GM18519 (cell line): ENCODE data around the gene CLBA1.
"Not testable (repeated sequence)": the region's sequence is repeated elsewhere in the genome, so short reads cannot be mapped to it uniquely, and the experiment has no call there.

ENCODE experiments used
- ATAC-seq: cut with Tn5 transposase; IDR thresholded peaks from one replicate; pipeline ENCODE4 v1.9.1; 2021; ENCODE audit warnings: mild to moderate bottlenecking, moderate library complexity; ENCODE audit not compliant: unreplicated experiment, low FRiP score

CLBA1 gene

DNA sequence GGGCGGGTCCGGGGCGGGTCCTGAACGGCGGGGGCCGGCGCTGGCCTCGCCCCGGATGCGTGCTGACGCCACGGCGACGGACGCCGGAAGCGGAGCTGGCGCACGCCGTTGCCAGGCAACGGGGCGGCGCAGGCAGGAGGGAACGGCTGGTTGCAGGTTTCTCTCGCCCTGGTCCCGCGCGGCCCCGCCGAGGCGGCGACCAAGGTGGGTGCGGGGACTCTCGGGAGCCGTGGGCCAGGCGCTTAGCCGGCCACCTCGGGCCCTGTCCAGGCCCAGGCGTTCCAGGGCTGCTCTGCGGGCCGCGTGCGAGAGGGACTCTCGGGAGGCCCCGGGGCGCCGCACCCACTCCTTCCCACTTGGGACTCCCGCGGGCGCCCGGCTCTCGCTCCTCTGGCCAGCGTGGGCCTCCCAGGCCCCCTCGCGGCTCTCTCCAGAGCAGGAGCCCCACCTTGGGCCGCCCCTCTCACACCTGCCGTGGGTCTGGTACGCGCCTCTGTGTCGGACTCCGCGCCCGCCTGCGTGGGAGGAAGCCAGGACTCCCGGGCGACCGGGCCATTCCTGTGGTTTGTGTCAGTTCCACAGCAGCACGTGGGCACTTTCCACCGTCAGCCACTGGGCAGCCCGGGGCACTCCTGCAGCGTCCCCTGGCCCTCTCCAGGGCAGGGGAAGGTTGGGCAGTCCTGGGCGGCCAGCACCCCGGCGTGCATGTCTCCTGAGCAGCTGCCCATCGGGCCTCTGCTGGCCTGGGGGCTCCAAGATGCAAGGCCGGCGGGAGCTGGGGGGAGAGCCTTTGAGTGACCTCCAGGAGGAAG, at the start of gene CLBA1:
Gene CLBA1 (plus strand): TSS at position 114 of the 812 bp plus-strand sequence. CDS start 644 bp downstream, at position 758.
- peak; percentile 87 for ATAC-seq

DNA sequence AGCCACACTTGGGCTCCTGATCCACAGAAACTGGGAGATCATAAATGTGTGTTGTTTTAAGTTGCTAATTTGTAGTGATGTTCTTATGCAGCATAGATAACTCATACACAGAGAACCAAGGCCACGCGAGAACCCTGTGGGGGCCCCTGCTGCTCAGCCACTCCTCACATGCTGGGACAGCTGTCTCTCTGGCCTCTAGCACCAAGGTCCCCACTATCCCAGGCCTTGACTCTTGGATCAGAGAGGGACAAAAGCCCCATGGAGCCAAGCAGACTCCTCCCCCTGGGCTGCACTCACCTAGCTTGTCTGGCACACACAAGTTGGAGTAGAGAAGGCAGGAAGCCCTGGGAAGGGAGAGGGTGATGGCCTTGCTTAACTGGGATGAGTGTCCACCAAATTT, 49.6 kb upstream of the CLBA1 start:
- ATAC-seq = no peak

DNA sequence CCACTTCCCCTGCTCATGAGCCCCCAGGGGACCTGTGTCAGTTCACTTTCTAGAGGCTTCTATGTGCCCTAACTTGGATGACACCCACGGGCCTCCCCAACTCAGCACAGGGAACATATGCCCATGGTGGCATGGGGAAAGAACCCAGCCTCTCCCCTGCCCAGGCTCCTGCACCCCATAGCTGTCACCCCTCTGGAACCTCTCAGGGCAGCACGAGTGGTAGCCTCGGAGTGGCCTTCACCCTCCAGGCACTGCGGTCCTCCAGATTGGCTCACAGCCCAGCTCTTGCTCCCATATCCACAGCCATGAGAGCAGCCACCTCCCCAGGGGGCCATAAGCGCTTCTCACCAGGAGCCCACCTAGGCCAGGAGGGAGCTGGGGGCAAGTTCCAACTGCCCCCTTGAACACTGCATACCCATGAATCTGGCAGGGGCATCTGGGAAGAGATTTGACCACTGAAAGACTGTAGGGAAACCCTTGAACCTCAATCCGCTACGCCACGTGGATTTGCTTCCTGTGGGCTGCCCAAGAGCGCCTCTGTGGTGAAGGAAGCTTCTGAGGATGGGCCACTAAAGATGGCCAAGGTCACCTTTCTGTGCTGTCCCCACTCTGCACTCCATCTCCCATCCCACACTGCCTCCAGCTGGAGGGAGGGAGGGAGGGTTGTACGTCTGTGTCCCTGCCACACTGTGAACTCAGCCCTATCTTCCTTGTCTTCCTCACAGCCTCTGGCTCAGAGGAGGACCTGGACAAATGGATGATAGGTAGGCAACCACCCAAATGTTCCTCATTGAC, 49.0 kb upstream of the CLBA1 start:
- no peak for ATAC-seq

DNA sequence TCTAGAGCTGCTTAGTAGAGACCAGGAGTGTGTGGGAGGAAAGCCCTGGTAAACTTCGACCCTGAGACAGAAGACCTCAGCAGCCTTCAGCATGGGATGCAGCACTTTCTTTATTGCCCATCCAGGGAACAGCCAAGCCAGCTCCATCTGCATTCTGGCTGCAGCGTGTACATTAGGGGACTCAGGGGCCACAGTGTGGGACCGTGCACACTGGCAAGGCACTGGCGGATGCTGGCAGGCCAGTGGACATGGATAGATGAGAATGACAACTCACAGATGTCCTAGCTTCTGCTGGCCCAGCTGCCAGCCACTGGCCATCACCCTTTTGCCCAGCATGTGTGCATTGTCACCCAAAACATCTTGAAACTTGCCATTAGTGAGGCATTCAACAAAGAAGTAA, 48.4 kb upstream of the CLBA1 start:
- no peak for ATAC-seq

DNA sequence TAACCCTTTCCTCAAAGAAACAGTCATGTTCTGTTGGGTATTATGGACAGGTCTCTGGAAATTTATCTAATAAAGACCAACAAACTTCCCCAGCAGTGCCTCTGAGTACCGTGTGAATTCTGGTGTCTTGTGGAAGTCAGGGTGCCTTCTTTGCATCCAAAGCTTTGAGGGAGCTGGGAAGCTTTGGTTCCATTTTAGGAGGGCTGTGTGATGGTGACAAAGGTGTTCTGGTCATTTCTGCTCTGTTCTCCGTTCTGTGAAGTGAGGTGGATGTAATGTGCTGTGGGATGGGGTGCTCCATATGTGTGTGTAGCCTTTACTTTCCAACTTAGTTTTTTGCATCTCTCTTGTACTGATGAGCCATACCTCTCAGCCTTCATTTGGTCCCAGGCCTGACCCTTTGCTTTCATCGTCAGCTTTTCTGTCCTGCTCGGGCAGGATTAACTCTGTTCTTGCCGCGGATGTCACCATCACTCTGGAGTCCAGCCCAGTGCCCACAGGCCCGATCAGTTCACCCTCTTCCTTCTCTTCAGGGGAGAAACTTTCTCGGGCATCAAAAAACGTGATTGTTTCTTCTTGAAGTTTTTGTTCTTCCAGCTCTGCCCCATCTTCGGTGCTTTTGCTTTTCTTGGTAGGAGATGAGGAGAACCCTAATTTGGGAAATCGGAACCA, 47.8 kb upstream of the CLBA1 start:
- ATAC-seq = no peak

DNA sequence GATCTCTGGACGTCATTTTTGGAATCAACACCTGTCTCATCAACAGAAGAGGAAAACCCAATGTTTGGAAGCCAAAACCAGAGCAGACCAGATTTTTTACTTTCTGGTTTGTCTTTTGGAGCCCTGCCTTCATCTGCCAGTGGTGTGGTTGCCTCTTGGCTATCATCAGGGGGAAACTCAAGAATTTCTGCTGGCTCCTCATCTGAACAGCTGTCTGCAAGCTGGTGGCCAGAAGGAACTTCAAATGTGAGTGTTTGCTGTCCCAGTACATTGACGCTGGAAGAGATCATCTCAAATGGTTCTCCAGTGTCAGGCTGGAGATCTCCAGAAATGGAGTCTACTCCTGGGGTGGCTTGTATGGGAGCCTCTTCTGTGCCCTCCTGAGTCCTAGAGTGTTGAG, 47.2 kb upstream of the CLBA1 start:
- ATAC-seq = no peak

DNA sequence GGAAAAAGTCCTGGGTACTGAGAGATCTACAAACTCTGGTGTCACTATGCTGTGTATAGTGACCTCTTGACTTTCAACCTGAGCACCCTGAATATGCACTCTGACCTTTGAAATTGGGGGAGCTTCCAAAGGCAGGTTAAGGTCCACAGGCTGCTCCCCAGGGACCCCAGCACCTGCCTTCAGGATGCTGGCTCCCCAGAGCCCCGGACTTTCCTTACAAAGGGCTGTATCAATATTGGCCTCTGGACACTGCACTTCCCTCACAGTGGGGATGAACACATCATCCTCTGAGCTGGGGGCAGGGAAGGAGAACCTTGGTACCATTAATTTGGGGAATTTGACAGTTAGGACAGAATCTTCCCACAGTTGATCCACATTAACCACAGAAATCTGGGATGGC, 46.6 kb upstream of the CLBA1 start:
- ATAC-seq = no peak

DNA sequence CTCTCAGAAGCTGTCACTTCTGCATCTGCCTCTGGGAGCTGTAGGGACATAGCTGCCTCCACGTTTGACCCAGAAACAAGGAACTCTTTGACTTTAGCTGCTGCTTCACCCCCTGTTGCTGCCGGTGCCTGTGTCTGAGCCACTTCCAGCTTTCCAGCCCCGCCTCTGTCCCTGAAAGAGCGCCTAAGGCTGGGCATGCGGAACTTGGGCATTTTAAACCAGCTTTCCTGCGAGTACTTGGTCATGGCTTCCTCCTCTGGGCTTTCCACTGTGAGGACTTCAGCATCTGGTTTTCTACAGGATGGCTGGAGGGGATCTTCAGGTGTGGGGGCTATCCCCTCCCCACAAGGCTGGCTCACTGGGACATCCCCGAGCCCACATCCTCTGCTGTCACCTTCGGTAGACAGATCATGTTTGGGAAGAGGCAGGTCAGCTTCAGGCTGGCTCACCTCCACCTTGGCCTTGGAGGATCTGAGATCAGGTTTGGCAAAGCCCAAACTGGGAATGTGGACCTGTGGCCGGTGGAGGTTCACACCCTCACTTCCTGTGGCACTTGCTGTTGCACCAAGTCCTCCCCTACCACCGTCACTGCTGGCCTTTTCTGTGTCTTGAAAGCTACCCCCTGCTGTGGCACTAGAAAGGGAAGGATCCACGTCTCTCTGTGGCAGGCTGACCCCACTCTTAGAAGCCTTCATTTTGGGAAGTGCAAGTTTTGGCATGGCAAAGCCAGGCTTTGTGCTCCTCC, 45.8 kb upstream of the CLBA1 start:
- no peak for ATAC-seq

DNA sequence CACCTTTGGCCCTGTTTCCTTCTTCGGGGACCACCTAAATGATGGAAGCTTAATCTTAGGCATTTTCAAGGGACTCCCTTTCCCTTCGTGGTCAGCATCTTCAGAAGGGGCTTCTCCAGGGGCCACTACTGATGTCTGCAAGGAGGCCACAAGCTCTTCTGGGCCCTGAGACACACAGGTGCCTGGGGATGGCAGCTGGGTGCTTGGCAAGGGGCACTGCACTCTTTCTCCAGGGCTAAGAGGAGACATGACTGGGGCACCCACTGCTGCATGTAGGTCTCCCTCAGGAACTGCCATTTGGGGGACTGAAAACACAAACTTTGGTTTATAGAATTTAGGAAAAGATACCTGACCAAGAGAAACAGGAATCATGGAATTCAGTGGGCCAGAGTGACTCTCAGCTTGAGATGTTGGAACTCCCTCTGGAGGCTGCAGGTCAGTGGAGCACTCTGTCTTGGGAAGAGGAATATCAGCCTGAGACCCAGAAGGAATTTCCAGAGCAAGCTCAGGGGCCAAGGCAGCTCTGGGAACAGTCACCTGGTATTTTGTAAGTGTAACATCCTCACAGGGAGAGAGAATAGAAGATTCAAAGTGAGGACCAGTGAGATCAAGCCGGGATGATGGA, 45.0 kb upstream of the CLBA1 start:
- no peak for ATAC-seq

DNA sequence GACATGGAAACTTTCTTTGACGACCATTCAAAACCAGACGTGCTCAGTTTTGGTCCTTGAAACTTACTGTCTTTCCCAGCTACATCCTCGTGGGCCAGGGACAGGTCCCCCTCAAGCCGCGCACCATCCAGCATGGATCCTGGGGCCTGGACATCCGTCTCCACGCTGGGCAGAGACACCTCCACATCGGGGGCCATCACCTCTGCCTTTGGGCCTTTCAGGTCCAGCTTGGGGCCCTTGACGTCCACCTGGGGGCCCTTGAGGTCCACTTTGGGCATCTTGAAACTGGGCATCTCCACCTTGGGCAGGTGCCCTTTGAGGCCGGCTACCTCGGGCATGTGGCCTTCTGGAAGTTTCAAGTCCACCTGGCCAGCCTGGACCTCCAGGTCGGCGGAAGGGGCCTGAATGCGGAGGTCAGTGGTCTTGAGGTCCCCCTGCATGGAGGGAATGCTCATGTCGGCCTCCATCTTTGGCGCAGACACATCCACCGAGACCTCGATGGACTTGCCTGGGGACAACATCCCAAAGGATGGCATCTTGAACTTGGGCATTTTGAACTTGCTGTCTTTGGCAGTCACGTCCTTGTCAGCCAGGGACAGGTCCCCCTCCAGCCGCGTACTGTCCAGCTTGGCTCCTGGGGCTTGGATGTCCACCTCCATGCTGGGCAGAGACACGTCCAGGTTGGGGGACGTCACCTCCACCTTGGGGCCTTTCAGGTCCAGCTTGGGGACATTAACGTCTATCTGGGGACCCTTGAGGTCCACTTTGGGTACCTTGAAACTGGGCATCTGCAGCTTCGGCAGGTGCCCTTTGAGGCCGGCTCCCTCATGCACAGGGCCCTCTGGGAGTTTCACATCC, 43.9 kb upstream of the CLBA1 start:
- ATAC-seq = no peak

DNA sequence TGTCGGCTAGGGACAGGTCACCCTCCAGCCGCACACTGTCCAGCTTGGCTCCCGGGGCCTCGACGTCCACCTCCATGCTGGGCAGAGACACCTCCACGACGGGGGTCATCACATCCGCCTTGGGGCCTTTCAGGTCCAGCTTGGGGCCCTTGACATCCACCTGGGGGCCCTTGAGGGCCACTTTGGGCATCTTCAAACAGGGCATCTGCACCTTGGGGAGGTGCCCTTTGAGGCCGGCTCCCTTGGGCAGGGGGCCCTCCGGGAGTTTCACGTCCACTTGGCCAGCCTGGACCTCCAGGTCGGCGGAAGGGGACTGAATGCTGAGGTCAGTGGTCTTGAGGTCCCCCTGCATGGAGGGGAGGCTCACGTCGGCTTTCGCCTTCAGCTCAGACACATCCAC, 43.0 kb upstream of the CLBA1 start:
- ATAC-seq = no peak

DNA sequence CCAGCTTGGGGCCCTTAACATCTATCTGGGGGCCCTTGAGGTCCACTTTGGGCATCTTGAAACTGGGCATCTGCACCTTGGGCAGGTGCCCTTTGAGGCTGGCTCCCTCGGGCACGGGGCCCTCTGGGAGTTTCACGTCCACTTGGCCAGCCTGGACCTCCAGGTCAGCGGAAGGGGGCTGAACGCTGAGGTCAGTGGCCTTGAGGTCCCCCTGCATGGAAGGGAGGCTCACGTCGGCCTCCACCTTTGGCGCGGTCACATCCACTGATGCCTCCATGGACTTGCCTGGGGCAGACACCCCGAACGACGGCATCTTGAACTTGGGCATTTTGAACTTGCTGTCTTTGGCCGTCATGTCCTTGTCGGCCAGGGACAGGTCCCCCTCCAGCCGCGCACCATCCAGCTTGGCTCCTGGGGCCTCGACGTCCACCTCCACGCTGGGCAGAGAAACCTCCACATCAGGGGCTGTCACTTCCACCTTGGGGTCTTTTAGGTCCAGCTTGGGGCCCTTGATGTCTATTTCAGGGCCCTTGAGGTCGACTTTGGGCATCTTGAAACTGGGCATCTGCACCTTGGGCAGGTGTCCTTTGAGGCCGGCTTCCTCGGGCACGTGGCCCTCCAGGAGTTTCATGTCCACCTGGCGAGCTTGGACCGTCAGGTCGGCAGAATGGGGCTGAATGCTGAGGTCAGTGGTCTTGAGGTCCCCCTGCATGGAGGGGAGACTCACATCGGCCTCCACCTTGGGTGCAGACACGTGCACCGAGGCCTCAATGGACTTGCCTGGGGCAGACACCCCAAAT, 42.2 kb upstream of the CLBA1 start:
- ATAC-seq = not testable (repeated sequence)

DNA sequence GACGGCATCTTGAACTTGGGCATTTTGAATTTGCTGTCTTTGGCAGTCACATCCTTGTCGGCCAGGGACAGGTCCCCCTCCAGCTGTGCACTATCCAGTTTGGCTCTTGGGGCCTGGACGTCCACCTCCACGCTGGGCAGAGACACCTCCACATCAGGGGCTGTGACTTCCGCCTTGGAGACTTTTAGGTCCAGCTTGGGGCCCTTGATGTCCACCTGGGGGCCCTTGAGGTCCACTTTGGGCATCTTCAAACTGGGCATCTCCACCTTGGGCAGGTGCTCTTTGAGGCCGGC, 41.6 kb upstream of the CLBA1 start:
- ATAC-seq = not testable (repeated sequence)

DNA sequence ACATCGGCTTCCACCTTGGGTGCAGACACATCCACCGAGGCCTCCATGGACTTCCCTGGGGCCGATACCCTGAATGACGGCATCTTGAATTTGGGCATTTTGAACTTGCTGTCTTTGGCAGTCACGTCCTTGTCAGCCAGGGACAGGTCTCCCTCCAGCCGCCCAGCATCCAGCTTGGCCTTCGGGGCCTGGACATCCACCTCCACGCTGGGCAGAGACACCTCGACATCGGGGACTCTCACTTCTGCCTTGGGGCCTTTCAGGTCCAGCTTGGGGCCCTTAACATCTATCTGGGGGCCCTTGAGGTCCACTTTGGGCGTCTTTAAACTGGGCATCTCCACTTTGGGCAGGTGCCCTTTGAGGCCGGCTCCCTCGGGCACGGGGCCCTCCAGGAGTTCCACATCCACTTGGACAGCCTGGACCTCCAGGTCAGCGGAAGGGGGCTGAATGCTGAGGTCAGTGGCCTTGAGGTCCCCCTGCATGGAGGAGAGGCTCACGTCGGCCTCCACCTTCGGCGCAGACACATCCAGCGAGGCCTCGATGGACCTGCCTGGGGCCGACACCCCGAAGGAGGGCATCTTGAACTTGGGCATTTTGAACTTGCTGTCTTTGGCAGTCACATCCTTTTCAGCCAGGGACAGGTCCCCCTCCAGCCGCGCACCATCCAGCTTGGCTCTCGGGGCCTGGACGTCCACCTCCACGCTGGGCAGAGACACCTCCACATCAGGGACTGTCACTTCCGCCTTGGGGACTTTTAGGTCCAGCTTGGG, 41.0 kb upstream of the CLBA1 start:
- ATAC-seq = not testable (repeated sequence)

DNA sequence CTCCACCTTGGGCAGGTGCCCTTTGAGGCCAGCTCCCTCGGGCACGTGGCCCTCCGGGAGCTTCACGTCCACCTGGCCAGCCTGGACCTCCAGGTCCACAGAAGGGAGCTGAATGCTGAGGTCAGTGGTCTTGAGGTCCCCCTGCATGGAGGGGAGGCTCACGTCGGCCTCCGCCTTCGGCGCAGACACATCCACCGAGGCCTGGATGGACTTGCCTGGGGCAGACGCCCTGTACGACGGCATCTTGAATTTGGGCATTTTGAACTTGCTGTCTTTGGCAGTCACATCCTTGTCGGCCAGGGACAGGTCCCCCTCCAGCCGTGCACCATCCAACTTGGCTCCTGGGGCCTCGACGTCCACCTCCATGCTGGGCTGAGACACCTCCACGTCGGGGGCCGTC, 40.3 kb upstream of the CLBA1 start:
- ATAC-seq = not testable (repeated sequence)

DNA sequence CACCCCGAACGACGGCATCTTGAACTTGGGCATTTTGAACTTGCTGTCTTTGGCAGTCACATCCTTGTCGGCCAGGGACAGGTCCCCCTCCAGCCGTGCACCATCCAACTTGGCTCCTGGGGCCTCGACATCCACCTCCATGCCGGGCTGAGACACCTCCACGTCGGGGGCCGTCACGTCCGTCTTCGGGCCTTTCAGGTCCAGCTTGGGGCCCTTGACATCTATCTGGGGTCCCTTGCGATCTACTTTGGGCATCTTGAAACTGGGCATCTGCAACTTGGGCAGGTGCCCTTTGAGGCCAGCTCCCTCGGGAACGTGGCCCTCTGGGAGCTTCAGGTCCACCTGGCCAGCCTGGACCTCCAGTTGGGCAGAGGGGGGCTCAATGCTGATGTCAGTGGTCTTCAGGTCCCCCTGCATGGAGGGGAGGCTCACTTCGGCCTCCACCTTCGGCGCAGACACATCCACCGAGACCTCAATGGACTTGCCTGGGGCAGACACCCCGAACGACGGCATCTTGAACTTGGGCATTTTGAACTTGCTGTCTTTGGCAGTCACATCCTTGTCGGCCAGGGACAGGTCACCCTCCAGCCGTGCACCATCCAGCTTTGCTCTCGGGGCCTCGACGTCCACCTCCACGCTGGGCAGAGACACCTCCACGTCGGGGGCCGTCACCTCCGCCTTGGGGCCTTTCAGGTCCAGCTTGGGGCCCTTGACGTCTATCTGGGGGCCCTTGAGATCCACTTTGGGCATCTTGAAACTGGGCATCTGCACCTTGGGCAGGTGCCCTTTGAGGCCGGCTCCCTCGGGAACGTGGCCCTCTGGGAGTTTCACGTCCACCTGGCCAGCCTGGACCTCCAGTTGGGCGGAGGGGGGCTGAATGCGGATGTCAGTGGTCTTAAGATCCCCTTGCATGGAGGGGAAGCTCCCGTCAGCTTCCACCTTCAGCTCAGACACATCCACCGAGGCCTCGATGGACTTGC, 39.3 kb upstream of the CLBA1 start:
- ATAC-seq = not testable (repeated sequence)

DNA sequence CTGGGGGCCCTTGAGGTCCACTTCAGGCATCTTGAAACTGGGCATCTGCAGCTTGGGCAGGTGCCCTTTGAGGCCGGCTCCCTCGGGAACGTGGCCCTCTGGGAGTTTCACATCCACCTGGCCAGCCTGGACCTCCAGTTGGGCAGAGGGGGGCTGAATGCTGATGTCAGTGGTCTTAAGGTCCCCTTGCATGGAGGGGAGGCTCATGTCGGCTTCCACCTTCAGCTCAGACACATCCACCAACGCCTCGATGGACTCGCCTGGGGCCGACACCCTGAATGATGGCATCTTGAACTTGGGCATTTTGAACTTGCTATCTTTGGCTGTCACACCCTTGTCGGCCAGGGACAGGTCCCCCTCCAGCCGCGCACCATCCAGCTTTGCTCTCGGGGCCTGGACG, 38.4 kb upstream of the CLBA1 start:
- not testable (repeated sequence) for ATAC-seq
